Fibroblast of the aortic adventitia (primary cell): ENCODE results near the gene SKAP1. TPM values are rescaled to one million over a fixed set of nuclear protein-coding genes. Genes with fewer than 3 reads are reported as not detected.

Experiments
- DNase-seq: peaks from one replicate; pipeline ENCODE4 v3.0.0-alpha.2; 2010; ENCODE audit warnings: low read depth
- H3K4me3 ChIP-seq: 2 replicates; pipeline ENCODE4 v1.5.1; 2011; ENCODE audit warnings: low read depth, mild to moderate bottlenecking, control low read depth, low read length, moderate library complexity
- CTCF ChIP-seq: IDR thresholded peaks from 2 replicates; pipeline ENCODE4 v1.5.1; 2011; ENCODE audit warnings: mild to moderate bottlenecking, low read length, control low read depth, inconsistent platforms; ENCODE audit not compliant: insufficient read depth
- total RNA-seq: library from RNA; depleted of rRNA; stranded (reverse); fragments of >200 nt; gene quantifications from 2 replicates; pipeline ENCODE4 v1.2.3, GENCODE V29; 2012; ENCODE audit warnings: low replicate concordance

Gene SKAP1
- total RNA-seq, 1 donor: not detected

- H3K4me3 ChIP-seq: no peak overlapping the region
- TF ChIP-seq CTCF: no peak
- DNase-seq: no peak
Observed at GRCh38 chr17:48439875-48440505, 10.0 kb upstream of the SKAP1 start.

- TF ChIP-seq CTCF: no peak
Observed at GRCh38 chr17:48439110-48439850, 9.3 kb upstream of the SKAP1 start.

GRCh38 chr17:48438516-48439061 is 8.6 kb upstream of the SKAP1 start:
- H3K4me3 ChIP-seq: no peak overlapping the region
- no peak for TF ChIP-seq CTCF
- no peak for DNase-seq

More at GRCh38 chr17:48439110-48439850, 9.3 kb upstream of the SKAP1 start:
- DNase-seq: no peak
- H3K4me3 ChIP-seq: no peak overlapping the region

- TF ChIP-seq CTCF: no peak
- no peak for DNase-seq
- H3K4me3 ChIP-seq: no peak overlapping the region
Observed at GRCh38 chr17:48433896-48434295, 3.9 kb upstream of the SKAP1 start.

GRCh38 chr17:48432820-48433775 is 3.1 kb upstream of the SKAP1 start:
- TF ChIP-seq CTCF: no peak
- DNase-seq: no peak

GRCh38 chr17:48429156-48429555 is 858 bp downstream of the SKAP1 start:
- TF ChIP-seq CTCF: no peak
- DNase-seq: no peak
- no peak overlapping the region for H3K4me3 ChIP-seq

More at GRCh38 chr17:48432820-48433775, 3.1 kb upstream of the SKAP1 start:
- no peak overlapping the region for H3K4me3 ChIP-seq
